ENCODE results near the gene CHD3.

Gene CHD3

DNA sequence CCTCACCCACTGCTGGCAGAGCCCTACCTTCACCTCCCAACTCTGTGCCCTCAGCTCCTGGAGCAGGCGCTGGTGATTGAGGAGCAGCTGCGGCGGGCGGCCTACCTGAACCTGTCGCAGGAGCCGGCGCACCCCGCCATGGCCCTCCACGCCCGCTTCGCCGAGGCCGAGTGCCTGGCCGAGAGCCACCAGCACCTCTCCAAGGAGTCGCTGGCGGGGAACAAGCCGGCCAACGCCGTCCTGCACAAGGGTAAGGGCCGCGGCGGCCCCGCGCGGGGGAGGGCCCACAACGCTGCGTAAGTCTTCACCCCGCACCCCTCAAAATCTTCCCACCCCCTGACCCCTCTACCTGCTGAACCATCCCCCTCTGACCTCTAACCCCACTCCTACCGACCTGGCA, 20.5 kb downstream of the CHD3 start:
- peaks cover 54 to 84% of the 10 kb centered on the region in 2 experiments for H3K36me3 ChIP-seq (ENCODE audit: control insufficient read depth in 2 of 2, insufficient read depth in 1 of 2, low read length in 2 of 2)
- H3K27ac ChIP-seq (ENCODE audit: extremely low read depth, low read depth, low read length) = no peak overlapping the region
- POLR2A ChIA-PET = interaction anchor here (1.7 kb wide), 1 partner anchor 52 kb away, joined by 3 read pairs; the partner anchor contains the start of gene NAA38
- TF ChIP-seq ZNF248 (tag by site-specific recombination; IDR thresholded peaks at IDR 0.05) (no peak), SP3 (tag by site-specific recombination; IDR thresholded peaks at IDR 0.05) (no peak), ZNF16 (tag by site-specific recombination; IDR thresholded peaks at IDR 0.05; ENCODE audit: low read depth) (no peak), ZFP3 (tag by site-specific recombination; IDR thresholded peaks at IDR 0.05; ENCODE audit: low read depth) (no peak), PRDM1 (tag by site-specific recombination; IDR thresholded peaks at IDR 0.05) (no peak), TCF7L2 (IDR thresholded peaks at IDR 0.05; ENCODE audit: borderline replicate concordance, low read depth, low read length) (no peak), KLF9 (tag by site-specific recombination; IDR thresholded peaks at IDR 0.05; ENCODE audit: low read depth) (no peak), BCL11A (tag by site-specific recombination; IDR thresholded peaks at IDR 0.05; ENCODE audit: low read depth) (no peak), TRIM28 (IDR thresholded peaks at IDR 0.05; ENCODE audit: borderline replicate concordance, low read length) (no peak), GLI4 (tag by site-specific recombination; IDR thresholded peaks at IDR 0.05) (no peak)
- TF ChIP-seq, protein P1, sequence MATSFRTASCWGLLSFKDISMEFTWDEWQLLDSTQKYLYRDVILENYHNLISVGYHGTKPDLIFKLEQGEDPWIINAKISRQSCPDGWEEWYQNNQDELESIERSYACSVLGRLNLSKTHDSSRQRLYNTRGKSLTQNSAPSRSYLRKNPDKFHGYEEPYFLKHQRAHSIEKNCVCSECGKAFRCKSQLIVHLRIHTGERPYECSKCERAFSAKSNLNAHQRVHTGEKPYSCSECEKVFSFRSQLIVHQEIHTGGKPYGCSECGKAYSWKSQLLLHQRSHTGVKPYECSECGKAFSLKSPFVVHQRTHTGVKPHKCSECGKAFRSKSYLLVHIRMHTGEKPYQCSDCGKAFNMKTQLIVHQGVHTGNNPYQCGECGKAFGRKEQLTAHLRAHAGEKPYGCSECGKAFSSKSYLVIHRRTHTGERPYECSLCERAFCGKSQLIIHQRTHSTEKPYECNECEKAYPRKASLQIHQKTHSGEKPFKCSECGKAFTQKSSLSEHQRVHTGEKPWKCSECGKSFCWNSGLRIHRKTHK (tag by site-specific recombination; IDR thresholded peaks at IDR 0.05) = no peak
- TF ChIP-seq, protein P2, sequence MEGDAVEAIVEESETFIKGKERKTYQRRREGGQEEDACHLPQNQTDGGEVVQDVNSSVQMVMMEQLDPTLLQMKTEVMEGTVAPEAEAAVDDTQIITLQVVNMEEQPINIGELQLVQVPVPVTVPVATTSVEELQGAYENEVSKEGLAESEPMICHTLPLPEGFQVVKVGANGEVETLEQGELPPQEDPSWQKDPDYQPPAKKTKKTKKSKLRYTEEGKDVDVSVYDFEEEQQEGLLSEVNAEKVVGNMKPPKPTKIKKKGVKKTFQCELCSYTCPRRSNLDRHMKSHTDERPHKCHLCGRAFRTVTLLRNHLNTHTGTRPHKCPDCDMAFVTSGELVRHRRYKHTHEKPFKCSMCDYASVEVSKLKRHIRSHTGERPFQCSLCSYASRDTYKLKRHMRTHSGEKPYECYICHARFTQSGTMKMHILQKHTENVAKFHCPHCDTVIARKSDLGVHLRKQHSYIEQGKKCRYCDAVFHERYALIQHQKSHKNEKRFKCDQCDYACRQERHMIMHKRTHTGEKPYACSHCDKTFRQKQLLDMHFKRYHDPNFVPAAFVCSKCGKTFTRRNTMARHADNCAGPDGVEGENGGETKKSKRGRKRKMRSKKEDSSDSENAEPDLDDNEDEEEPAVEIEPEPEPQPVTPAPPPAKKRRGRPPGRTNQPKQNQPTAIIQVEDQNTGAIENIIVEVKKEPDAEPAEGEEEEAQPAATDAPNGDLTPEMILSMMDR (tag by site-specific recombination; IDR thresholded peaks at IDR 0.05) = no peak
- H3K9me3 ChIP-seq (ENCODE audit: control insufficient read depth, insufficient read depth, low read depth, low read length) = no peaks in the 10 kb centered on the region
- peaks cover 4% of the 10 kb centered on the region; the same call in 1 of the 2 replicates for H3K4me1 ChIP-seq (ENCODE audit: control insufficient read depth, insufficient read depth, low read length)
- H3K4me3 ChIP-seq (ENCODE audit: low read depth, low read length) = no peak overlapping the region
- CTCF ChIA-PET = interaction anchor here (1.5 to 2.2 kb wide), 2 partner anchors 81 to 132 kb away, joined by 5 to 9 read pairs; no protein-coding TSS in a partner anchor

DNA sequence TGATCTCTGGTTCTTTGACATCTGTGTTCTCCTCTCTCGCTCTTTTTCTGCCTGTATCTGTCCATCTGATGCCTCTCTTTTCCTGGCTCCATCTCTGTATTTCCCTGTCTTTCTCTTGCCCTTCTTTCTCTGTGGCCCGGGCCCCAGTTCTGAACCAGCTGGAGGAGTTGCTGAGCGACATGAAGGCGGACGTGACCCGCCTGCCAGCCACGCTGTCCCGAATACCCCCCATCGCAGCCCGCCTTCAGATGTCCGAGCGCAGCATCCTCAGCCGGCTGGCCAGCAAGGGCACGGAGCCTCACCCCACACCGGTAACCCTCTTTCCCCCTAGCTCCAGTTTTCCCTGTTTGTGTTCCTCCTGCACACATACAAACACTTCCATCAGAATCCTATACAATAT, 21.7 kb downstream of the CHD3 start:
- H3K36me3 ChIP-seq (ENCODE audit: control insufficient read depth in 2 of 2, insufficient read depth in 1 of 2, low read length in 2 of 2) = peaks cover 43 to 72% of the 10 kb centered on the region in 2 experiments

DNA sequence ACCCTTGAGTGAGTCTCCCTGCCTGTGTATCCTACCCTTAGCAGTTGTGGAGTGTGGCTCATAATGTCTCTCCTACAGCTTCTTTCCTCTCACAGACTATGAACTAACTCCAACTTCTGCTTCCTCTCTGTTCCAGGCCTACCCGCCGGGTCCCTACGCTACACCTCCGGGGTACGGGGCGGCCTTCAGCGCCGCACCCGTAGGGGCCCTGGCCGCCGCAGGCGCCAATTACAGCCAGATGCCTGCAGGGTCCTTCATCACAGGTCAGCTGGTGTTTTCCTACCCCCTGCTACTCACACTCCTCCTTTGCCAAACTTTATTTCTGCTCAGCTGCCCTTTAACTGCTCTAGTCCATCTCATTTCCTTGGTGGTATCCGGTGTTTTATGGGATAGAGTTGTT, 22.1 kb downstream of the CHD3 start:
- TF ChIP-seq, protein P3, sequence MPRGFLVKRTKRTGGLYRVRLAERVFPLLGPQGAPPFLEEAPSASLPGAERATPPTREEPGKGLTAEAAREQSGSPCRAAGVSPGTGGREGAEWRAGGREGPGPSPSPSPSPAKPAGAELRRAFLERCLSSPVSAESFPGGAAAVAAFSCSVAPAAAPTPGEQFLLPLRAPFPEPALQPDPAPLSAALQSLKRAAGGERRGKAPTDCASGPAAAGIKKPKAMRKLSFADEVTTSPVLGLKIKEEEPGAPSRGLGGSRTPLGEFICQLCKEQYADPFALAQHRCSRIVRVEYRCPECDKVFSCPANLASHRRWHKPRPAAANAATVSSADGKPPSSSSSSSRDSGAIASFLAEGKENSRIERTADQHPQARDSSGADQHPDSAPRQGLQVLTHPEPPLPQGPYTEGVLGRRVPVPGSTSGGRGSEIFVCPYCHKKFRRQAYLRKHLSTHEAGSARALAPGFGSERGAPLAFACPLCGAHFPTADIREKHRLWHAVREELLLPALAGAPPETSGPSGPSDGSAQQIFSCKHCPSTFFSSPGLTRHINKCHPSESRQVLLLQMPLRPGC (tag by site-specific recombination; IDR thresholded peaks at IDR 0.05) = no peak
- TF ChIP-seq ZNF324 (tag by site-specific recombination; IDR thresholded peaks at IDR 0.05) = no peak
- no peak for TF ChIP-seq SP7 (tag by site-specific recombination; IDR thresholded peaks at IDR 0.05)
- TF ChIP-seq, protein P4, sequence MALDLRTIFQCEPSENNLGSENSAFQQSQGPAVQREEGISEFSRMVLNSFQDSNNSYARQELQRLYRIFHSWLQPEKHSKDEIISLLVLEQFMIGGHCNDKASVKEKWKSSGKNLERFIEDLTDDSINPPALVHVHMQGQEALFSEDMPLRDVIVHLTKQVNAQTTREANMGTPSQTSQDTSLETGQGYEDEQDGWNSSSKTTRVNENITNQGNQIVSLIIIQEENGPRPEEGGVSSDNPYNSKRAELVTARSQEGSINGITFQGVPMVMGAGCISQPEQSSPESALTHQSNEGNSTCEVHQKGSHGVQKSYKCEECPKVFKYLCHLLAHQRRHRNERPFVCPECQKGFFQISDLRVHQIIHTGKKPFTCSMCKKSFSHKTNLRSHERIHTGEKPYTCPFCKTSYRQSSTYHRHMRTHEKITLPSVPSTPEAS (tag by site-specific recombination; IDR thresholded peaks at IDR 0.05) = no peak
- no peak for TF ChIP-seq ZNF341 (tag by site-specific recombination; IDR thresholded peaks at IDR 0.05; ENCODE audit: low read depth)
- TF ChIP-seq ZNF155 (tag by site-specific recombination; IDR thresholded peaks at IDR 0.05) = no peak
- TF ChIP-seq, protein P5, sequence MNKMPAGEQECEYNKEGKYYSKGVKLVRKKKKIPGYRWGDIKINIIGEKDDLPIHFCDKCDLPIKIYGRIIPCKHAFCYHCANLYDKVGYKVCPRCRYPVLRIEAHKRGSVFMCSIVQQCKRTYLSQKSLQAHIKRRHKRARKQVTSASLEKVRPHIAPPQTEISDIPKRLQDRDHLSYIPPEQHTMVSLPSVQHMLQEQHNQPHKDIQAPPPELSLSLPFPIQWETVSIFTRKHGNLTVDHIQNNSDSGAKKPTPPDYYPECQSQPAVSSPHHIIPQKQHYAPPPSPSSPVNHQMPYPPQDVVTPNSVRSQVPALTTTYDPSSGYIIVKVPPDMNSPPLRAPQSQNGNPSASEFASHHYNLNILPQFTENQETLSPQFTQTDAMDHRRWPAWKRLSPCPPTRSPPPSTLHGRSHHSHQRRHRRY (tag by site-specific recombination; IDR thresholded peaks at IDR 0.05) = no peak
- no peak for TF ChIP-seq ZNF626 (tag by site-specific recombination; IDR thresholded peaks at IDR 0.05)
- TF ChIP-seq ZNF16 (tag by site-specific recombination; IDR thresholded peaks at IDR 0.05; ENCODE audit: low read depth) = no peak
- peaks cover 10% of the 10 kb centered on the region; the same call in 1 of the 2 replicates for H3K4me1 ChIP-seq (ENCODE audit: control insufficient read depth, insufficient read depth, low read length)

More for the DNA sequence above, 21.7 kb downstream of the CHD3 start:
- Histone ChIP-seq H3K27ac (ENCODE audit: extremely low read depth, low read depth, low read length) (no peak overlapping the region), H3K4me1 (ENCODE audit: control insufficient read depth, insufficient read depth, low read length) (peaks cover 10% of the 10 kb centered on the region; the same call in 1 of the 2 replicates), H3K4me3 (ENCODE audit: low read depth, low read length) (no peak overlapping the region), H3K9me3 (ENCODE audit: control insufficient read depth, insufficient read depth, low read depth, low read length) (no peaks in the 10 kb centered on the region)
- ChIA-PET CTCF (interaction anchor here (0.6 to 1.2 kb wide), 4 partner anchors 11 to 133 kb away, joined by 3 read pairs; no protein-coding TSS in a partner anchor), POLR2A (no interaction called here)
- TF ChIP-seq ZNF366 (tag by site-specific recombination; conservative IDR thresholded peaks at IDR 0.05) = peak; percentile 9
- no peak for TF ChIP-seq KLF10 (tag by site-specific recombination; IDR thresholded peaks at IDR 0.05)

More for the DNA sequence above, 22.1 kb downstream of the CHD3 start:
- Histone ChIP-seq H3K4me3 (ENCODE audit: low read depth, low read length) (no peak overlapping the region), H3K36me3 (ENCODE audit: control insufficient read depth in 2 of 2, insufficient read depth in 1 of 2, low read length in 2 of 2) (peaks cover 39 to 68% of the 10 kb centered on the region in 2 experiments), H3K9me3 (ENCODE audit: control insufficient read depth, insufficient read depth, low read depth, low read length) (no peaks in the 10 kb centered on the region), H3K27ac (ENCODE audit: extremely low read depth, low read depth, low read length) (no peak overlapping the region)
- ChIA-PET CTCF (interaction anchor here (0.6 to 1.2 kb wide), 3 partner anchors 35 to 133 kb away, joined by 3 read pairs; no protein-coding TSS in a partner anchor), POLR2A (no interaction called here)
